Neural progenitor cell (in vitro differentiated cells): ENCODE measurements around the gene RAB40B.

Experiments
- CTCF ChIP-seq: fragments of 200-600 bp; sonication (generic); IDR thresholded peaks from 2 replicates; pipeline ENCODE4 v1.5.1; 2017; ENCODE audit warnings: antibody characterized with exemption, mild to moderate bottlenecking
- EZH2 ChIP-seq: fragments of 200-600 bp; sonication (generic); IDR thresholded peaks from 2 replicates; pipeline ENCODE4 v1.6.1; 2017; ENCODE audit warnings: antibody characterized with exemption, mild to moderate bottlenecking, moderate library complexity

- TF ChIP-seq CTCF (no peak), EZH2 (no peak)
Measured at GRCh38 chr17:82732118-82732743, 33.7 kb upstream of the RAB40B start.
